Measurements from ENCODE around the gene ARHGDIB. TPM values are rescaled to one million over a fixed set of nuclear protein-coding genes. Genes with fewer than 3 reads are reported as not detected.

ARHGDIB gene
- total RNA-seq, 1 donor from 2014 or later = not detected

GRCh38 chr12:14962153-14962539 lies 745 bp upstream of the ARHGDIB start:
- no peak for DNase-seq (ENCODE audit: low spot score)
- no peaks in the 10 kb centered on the region for H3K36me3 Mint-ChIP-seq
- H3K27me3 Mint-ChIP-seq (ENCODE audit: insufficient read depth, low read depth) = peaks cover 3% of the 10 kb centered on the region
- Histone ChIP-seq H3K27me3 (no peaks in the 10 kb centered on the region), H3K27ac (no peak overlapping the region), H3K79me2 (ENCODE audit: low read depth) (no peaks in the 10 kb centered on the region), H3K9ac (no peak overlapping the region), H3K4me3 (no peak overlapping the region), H3K4me1 (no peaks in the 10 kb centered on the region), H3K9me3 (ENCODE audit: low read depth) (no peaks in the 10 kb centered on the region), H2AFZ (replicated peaks) (no peak overlapping the region), H3K36me3 (no peaks in the 10 kb centered on the region), H4K20me1 (ENCODE audit: low read depth) (no peaks in the 10 kb centered on the region), H3K4me2 (no peak overlapping the region), H3F3A (ENCODE audit: low read depth) (no peaks in the 10 kb centered on the region)
- TF ChIP-seq EZH2phosphoT487 (IDR thresholded peaks at IDR 0.05) (no peak), EZH2 (IDR thresholded peaks at IDR 0.05) (no peak)
- TF ChIP-seq, protein P1, sequence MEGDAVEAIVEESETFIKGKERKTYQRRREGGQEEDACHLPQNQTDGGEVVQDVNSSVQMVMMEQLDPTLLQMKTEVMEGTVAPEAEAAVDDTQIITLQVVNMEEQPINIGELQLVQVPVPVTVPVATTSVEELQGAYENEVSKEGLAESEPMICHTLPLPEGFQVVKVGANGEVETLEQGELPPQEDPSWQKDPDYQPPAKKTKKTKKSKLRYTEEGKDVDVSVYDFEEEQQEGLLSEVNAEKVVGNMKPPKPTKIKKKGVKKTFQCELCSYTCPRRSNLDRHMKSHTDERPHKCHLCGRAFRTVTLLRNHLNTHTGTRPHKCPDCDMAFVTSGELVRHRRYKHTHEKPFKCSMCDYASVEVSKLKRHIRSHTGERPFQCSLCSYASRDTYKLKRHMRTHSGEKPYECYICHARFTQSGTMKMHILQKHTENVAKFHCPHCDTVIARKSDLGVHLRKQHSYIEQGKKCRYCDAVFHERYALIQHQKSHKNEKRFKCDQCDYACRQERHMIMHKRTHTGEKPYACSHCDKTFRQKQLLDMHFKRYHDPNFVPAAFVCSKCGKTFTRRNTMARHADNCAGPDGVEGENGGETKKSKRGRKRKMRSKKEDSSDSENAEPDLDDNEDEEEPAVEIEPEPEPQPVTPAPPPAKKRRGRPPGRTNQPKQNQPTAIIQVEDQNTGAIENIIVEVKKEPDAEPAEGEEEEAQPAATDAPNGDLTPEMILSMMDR (IDR thresholded peaks at IDR 0.05) = no peak
- H3K4me3 Mint-ChIP-seq = no peak overlapping the region
- no peaks in the 10 kb centered on the region for H3K4me1 Mint-ChIP-seq
- no peaks in the 10 kb centered on the region for H3K9me3 Mint-ChIP-seq
- no peak overlapping the region for H3K27ac Mint-ChIP-seq

DNA sequence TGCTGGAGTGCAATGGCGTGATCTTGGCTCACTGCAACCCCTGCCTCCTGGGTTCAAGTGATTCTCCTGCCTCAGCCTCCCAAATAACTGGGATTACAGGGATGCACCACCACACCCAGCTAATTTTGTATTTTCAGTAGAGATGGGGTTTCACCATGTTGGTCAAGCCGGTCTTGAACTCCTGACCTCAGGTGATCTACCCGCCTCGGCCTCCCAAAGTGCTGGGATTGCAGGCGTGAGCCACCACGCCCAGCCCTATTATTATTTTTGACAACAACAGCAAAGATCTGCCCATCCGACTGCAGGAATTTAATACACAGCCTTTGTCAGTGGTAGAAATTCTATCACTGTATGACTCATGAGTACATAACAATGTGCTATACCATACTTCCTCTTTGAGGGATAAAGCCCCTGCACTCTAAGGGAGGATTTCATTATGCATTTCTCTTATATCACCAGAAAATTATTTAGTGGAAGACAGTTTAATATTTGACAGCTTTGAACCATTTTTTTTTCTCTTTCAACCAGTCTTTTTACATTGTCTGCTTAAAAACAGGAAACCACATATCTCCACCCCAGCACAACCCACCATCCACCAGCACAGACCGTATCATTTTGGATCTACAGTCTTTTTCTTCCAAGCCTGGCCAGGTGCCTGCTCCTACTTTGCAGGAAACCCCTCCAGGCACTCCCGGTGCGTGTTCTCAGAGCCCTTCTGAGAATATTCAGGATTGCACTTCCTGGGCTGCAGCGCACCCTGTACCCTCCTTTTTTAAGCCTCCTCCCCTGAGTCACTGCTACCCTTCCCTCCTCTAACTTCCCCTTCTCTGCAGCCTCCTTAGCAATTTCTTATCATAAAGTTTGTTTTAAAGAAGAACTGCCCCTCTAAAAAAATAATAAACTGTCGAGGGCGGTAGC lies 594 bp downstream of the ARHGDIB start:
- no peaks in the 10 kb centered on the region for H3K36me3 Mint-ChIP-seq

GRCh38 chr12:14959916-14960496 lies 1.4 kb downstream of the ARHGDIB start:
- Mint-ChIP-seq H3K4me3 (no peak overlapping the region), H3K36me3 (no peaks in the 10 kb centered on the region)

More for the DNA sequence above, 594 bp downstream of the ARHGDIB start:
- Histone ChIP-seq H2AFZ (replicated peaks) (peak overlapping the region; percentile 32), H3F3A (ENCODE audit: low read depth) (no peaks in the 10 kb centered on the region), H3K27me3 (no peaks in the 10 kb centered on the region), H3K27ac (no peak overlapping the region), H3K79me2 (ENCODE audit: low read depth) (no peaks in the 10 kb centered on the region), H4K20me1 (ENCODE audit: low read depth) (no peaks in the 10 kb centered on the region), H3K9ac (no peak overlapping the region), H3K4me3 (no peak overlapping the region), H3K4me1 (no peaks in the 10 kb centered on the region), H3K4me2 (no peak overlapping the region), H3K9me3 (ENCODE audit: low read depth) (no peaks in the 10 kb centered on the region), H3K36me3 (no peaks in the 10 kb centered on the region)
- Mint-ChIP-seq H3K9me3 (no peaks in the 10 kb centered on the region), H3K27me3 (ENCODE audit: insufficient read depth, low read depth) (peaks cover 3% of the 10 kb centered on the region), H3K4me1 (no peaks in the 10 kb centered on the region), H3K4me3 (no peak overlapping the region), H3K27ac (no peak overlapping the region)
- DNase-seq (ENCODE audit: low spot score) = no peak
- TF ChIP-seq EZH2 (IDR thresholded peaks at IDR 0.05) (no peak), EZH2phosphoT487 (IDR thresholded peaks at IDR 0.05) (no peak)
- TF ChIP-seq, protein P1 (IDR thresholded peaks at IDR 0.05) = no peak

More at GRCh38 chr12:14959916-14960496, 1.4 kb downstream of the ARHGDIB start:
- no peak for DNase-seq (ENCODE audit: low spot score)
- no peaks in the 10 kb centered on the region for H3K9me3 ChIP-seq (ENCODE audit: low read depth)
- no peaks in the 10 kb centered on the region for H4K20me1 ChIP-seq (ENCODE audit: low read depth)
- no peaks in the 10 kb centered on the region for H3K4me1 ChIP-seq
- H3K27me3 ChIP-seq = no peaks in the 10 kb centered on the region
- no peaks in the 10 kb centered on the region for H3F3A ChIP-seq (ENCODE audit: low read depth)
- Mint-ChIP-seq H3K4me1 (no peaks in the 10 kb centered on the region), H3K27ac (no peak overlapping the region), H3K9me3 (no peaks in the 10 kb centered on the region), H3K27me3 (ENCODE audit: insufficient read depth, low read depth) (peaks cover 3% of the 10 kb centered on the region)
- H3K27ac ChIP-seq = no peak overlapping the region
- H3K36me3 ChIP-seq = no peaks in the 10 kb centered on the region
- H3K9ac ChIP-seq = no peak overlapping the region
- H3K4me2 ChIP-seq = no peak overlapping the region
- TF ChIP-seq EZH2phosphoT487 (IDR thresholded peaks at IDR 0.05) (no peak), EZH2 (IDR thresholded peaks at IDR 0.05) (no peak)
- TF ChIP-seq, protein P1 (IDR thresholded peaks at IDR 0.05) = no peak
- no peak overlapping the region for H2AFZ ChIP-seq (replicated peaks)
- no peak overlapping the region for H3K4me3 ChIP-seq
- H3K79me2 ChIP-seq (ENCODE audit: low read depth) = no peaks in the 10 kb centered on the region

Data from neural progenitor cell (in vitro differentiated cells).